ENCODE measurements around the gene FOXC2.

GRCh38 chr16:86537486-86537885 lies 29.1 kb upstream of the FOXC2 start:
- no peak for TF ChIP-seq CTCF (IDR thresholded peaks at IDR 0.05)
- TF ChIP-seq POLR2A (IDR thresholded peaks at IDR 0.05): no peak
- no peak for TF ChIP-seq EP300 (IDR thresholded peaks at IDR 0.05)
- no peak for TF ChIP-seq POLR2AphosphoS5 (IDR thresholded peaks at IDR 0.05)
